SK-N-SH (cell line): ENCODE data around the gene PARVA.

Source experiments
- CHD2 ChIP-seq: fragments of 150-350 bp; IDR thresholded peaks from 2 replicates; pipeline ENCODE4 v1.6.1; 2018; ENCODE audit warnings: low read length; ENCODE audit not compliant: partially characterized antibody
- ELF1 ChIP-seq: IDR thresholded peaks from 2 replicates; pipeline ENCODE4 v1.4.0; 2012
- POLR2AphosphoS5 ChIP-seq: IDR thresholded peaks from 2 replicates; pipeline ENCODE4 v1.6.1; 2012; ENCODE audit warnings: low read depth, low read length
- TF ChIP-seq, protein P1 (sequence below): IDR thresholded peaks from 2 replicates; pipeline ENCODE4 v1.6.1; 2012; ENCODE audit warnings: mild to moderate bottlenecking, low read depth, low read length, moderate library complexity

DNA sequence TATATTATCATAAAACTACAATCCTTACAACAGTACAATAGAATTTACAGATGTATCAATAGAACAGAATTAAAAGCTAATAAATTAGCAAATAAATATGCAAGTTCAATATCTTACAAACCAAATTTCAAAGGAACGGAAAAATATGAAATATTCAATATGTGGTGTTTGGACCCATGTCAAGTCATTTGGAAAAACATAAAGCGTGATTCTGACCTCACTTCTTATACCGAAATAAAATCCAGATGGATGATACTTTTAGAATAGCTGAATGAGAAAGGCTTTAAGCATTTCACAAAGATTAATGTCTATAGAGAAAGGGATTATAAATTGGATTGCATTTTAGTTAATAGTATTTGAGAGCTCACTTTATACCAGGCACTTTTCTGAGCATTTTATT, 204.0 kb downstream of the PARVA start:
- TF ChIP-seq POLR2AphosphoS5, result no peak
- TF ChIP-seq, protein P1, sequence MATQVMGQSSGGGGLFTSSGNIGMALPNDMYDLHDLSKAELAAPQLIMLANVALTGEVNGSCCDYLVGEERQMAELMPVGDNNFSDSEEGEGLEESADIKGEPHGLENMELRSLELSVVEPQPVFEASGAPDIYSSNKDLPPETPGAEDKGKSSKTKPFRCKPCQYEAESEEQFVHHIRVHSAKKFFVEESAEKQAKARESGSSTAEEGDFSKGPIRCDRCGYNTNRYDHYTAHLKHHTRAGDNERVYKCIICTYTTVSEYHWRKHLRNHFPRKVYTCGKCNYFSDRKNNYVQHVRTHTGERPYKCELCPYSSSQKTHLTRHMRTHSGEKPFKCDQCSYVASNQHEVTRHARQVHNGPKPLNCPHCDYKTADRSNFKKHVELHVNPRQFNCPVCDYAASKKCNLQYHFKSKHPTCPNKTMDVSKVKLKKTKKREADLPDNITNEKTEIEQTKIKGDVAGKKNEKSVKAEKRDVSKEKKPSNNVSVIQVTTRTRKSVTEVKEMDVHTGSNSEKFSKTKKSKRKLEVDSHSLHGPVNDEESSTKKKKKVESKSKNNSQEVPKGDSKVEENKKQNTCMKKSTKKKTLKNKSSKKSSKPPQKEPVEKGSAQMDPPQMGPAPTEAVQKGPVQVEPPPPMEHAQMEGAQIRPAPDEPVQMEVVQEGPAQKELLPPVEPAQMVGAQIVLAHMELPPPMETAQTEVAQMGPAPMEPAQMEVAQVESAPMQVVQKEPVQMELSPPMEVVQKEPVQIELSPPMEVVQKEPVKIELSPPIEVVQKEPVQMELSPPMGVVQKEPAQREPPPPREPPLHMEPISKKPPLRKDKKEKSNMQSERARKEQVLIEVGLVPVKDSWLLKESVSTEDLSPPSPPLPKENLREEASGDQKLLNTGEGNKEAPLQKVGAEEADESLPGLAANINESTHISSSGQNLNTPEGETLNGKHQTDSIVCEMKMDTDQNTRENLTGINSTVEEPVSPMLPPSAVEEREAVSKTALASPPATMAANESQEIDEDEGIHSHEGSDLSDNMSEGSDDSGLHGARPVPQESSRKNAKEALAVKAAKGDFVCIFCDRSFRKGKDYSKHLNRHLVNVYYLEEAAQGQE, result no peak
- TF ChIP-seq ELF1, result no peak
- no peak for TF ChIP-seq CHD2
